Thoracic aorta (tissue), 2 donors: ENCODE measurements around the gene ATXN7L1. TPM values are rescaled to one million over a fixed set of nuclear protein-coding genes. Genes with fewer than 3 reads are reported as not detected.
"Not testable (repeated sequence)": the region's sequence is repeated elsewhere in the genome, so short reads cannot be mapped to it uniquely, and the experiment has no call there.

Experiments used
- ATAC-seq: fragments of 150-250 bp; one replicate; pipeline ENCODE4 v1.8.0; 2017; ENCODE audit warnings: low read depth; ENCODE audit not compliant: insufficient number of reproducible peaks, low FRiP score
- DNase-seq: peaks from one replicate; pipeline ENCODE4 v3.0.0-alpha.2; 2020; ENCODE audit warnings: low spot score
- H3K27ac ChIP-seq, 2 donors: fragments of 200-600 bp; sonication (generic); 1 replicate in 1 of 2; 2 replicates in 1 of 2; pipeline ENCODE4 v1.5.1; 2016; ENCODE audit warnings: mild to moderate bottlenecking in 2 of 2, moderate library complexity in 2 of 2
- H3K27me3 ChIP-seq: fragments of 200-600 bp; sonication (generic); replicated peaks from 2 replicates; pipeline ENCODE4 v1.6.0; 2016; ENCODE audit warnings: mild to moderate bottlenecking; ENCODE audit not compliant: insufficient read depth
- H3K36me3 ChIP-seq: fragments of 200-600 bp; sonication (generic); one replicate; pipeline ENCODE4 v1.5.1; 2016
- H3K4me1 ChIP-seq, 2 donors: fragments of 200-600 bp; sonication (generic); 1 replicate in 1 of 2; 2 replicates in 1 of 2; pipeline versions ENCODE4 v1.5.1 to v1.6.0; 2016; ENCODE audit warnings: low read depth in 2 of 2, mild to moderate bottlenecking in 1 of 2; ENCODE audit not compliant: control insufficient read depth in 1 of 2
- H3K4me3 ChIP-seq: fragments of 200-600 bp; sonication (generic); 2 replicates; pipeline ENCODE4 v1.5.1; 2016; ENCODE audit warnings: mild to moderate bottlenecking
- H3K9me3 ChIP-seq: fragments of 200-600 bp; sonication (generic); 2 replicates; pipeline ENCODE4 v1.5.1; 2016
- total RNA-seq, 2 donors: library from RNA; depleted of rRNA; stranded (reverse); fragments of >200 nt; gene quantifications; one replicate each; pipeline versions ENCODE4 v1.1.0 to v1.2.3, GENCODE V29; 2016
- TF ChIP-seq, protein P1 (sequence below): fragments of 200-600 bp; sonication (generic); IDR thresholded peaks from one replicate; pipeline ENCODE4 v1.5.1; 2019; ENCODE audit warnings: antibody characterized with exemption

ATXN7L1 gene
- total RNA-seq, 2 donors from 2014 or later, result 11.6 to 13.4 TPM

DNA sequence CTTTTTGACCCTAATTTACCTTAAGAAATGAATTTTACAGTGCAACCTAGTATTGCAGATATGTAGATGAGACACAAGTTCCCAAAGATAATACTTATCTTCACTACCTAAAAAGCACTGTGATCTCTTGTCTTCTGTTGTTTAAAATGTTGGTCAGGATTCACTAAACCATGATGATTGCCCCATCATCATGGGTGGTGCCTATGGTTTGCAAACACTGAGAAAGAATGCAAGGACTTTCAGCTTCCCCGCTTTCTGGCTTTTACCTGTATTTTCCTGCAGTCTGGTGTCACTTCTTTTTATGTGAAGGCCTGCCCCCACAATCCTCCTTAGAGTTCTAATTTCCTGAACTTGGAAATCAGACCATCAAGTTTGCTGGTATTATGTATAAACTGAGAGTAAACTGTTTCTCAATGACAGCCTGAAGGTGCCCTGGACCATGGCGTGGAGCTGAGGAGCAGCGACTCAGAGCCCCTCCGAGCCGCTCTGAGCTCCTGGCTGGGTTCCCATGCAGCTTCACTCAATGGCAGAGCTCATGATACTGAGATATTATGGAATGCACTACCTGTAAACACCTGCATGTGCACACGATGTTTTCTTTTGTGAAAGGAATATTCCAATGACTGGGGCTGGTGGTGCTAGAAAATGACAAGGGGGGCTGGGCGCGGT, 176.7 kb downstream of the ATXN7L1 start:
- no peaks in the 10 kb centered on the region for H3K4me1 ChIP-seq
- no peaks in the 10 kb centered on the region for H3K36me3 ChIP-seq
- H3K9me3 ChIP-seq, result no peaks in the 10 kb centered on the region
- DNase-seq, result no peak
- no peak for ATAC-seq
- H3K4me3 ChIP-seq, result no peak overlapping the region
- no peaks in the 10 kb centered on the region for H3K27me3 ChIP-seq
- no peak overlapping the region for H3K27ac ChIP-seq
- TF ChIP-seq, protein P1, sequence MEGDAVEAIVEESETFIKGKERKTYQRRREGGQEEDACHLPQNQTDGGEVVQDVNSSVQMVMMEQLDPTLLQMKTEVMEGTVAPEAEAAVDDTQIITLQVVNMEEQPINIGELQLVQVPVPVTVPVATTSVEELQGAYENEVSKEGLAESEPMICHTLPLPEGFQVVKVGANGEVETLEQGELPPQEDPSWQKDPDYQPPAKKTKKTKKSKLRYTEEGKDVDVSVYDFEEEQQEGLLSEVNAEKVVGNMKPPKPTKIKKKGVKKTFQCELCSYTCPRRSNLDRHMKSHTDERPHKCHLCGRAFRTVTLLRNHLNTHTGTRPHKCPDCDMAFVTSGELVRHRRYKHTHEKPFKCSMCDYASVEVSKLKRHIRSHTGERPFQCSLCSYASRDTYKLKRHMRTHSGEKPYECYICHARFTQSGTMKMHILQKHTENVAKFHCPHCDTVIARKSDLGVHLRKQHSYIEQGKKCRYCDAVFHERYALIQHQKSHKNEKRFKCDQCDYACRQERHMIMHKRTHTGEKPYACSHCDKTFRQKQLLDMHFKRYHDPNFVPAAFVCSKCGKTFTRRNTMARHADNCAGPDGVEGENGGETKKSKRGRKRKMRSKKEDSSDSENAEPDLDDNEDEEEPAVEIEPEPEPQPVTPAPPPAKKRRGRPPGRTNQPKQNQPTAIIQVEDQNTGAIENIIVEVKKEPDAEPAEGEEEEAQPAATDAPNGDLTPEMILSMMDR, result no peak

DNA sequence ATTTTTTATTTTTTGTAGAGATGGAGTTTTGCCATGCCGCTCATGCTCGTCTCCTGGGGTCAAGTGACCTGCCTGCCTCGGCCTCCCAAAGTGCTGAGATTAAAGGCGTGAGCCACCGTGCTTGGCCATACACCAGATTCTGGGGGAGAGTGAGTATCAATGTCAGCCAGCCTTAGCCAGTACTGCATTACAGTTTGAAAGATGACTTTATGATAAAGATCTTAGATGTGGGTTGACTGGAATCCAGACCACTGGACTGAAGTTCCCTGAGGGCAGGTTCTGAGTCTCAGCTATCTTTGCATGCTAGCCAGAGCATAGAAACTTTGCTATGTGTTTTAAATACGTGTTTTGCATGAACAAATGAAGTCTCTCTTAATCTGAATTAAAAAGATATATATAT, 177.9 kb downstream of the ATXN7L1 start:
- no peak for ATAC-seq
- Histone ChIP-seq H3K4me1 (no peaks in the 10 kb centered on the region), H3K27me3 (no peaks in the 10 kb centered on the region), H3K27ac (no peak overlapping the region), H3K9me3 (no peaks in the 10 kb centered on the region), H3K4me3 (no peak overlapping the region), H3K36me3 (no peaks in the 10 kb centered on the region)
- TF ChIP-seq, protein P1, result no peak
- no peak for DNase-seq

DNA sequence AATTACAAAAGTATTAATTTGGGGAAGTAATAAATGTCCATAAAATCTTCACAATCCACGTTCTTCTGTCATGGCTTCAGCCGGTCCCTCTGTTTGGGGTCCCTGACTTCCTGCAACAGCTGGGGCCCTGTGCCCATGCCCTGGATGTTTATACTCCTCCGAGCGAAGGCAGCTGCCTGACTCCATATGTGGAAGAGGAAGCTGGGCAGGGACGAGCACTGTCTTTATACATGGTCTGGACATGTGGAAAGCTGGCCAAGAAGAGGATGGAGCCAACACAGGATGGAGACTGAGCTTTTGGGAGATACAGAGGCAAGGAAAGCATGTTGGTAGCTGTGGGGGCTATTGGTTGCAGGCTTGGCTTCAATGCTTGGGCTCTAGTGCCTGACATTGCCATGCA, 178.6 kb downstream of the ATXN7L1 start:
- Histone ChIP-seq H3K27me3 (no peaks in the 10 kb centered on the region), H3K36me3 (no peaks in the 10 kb centered on the region), H3K4me3 (no peak overlapping the region), H3K9me3 (no peaks in the 10 kb centered on the region), H3K27ac (no peak overlapping the region), H3K4me1 (no peaks in the 10 kb centered on the region)
- TF ChIP-seq, protein P1, result no peak
- no peak for DNase-seq
- no peak for ATAC-seq

DNA sequence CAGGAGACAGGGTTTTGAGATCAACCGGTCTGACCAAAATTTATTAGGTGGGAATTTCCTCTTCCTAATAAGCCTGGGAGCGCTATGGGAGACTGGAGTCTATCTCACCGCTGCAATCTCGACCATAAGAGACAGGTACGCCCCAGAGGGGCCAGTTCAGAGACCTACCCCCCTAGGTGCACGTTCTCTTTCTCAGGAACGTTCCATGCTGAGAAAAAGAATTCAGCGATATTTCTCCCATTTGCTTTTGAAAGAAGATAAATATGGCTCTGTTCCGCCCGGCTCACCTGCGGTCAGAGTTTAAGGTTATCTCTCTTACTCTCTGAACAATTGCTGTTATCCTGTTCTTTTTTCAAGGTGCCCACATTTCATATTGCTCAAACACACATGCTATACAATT, 179.2 kb downstream of the ATXN7L1 start:
- H3K27ac ChIP-seq, H3K4me1 ChIP-seq, H3K4me3 ChIP-seq, H3K27me3 ChIP-seq, ATAC-seq, DNase-seq, H3K9me3 ChIP-seq, H3K36me3 ChIP-seq: not testable (repeated sequence)

DNA sequence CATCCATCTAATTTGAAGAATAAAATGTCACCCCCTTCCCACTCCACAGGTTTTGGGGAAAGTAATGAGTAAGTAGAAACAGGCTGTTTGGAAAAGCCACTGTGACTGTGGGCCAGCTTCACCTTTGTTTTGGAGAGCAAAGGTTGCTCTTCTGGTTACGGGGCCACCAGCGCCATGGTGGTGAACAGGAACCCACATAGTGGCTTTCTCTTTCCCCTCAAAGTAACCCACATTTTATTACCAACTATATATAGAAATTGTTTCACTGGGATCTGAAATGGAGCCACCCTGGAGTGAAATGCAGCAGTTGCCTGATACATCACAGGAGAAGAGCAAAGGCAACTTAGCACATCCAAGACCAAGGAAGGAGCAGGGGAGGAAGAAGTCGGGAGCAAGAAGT, 182.8 kb downstream of the ATXN7L1 start:
- no peak for ATAC-seq
- no peak overlapping the region for H3K4me3 ChIP-seq
- TF ChIP-seq, protein P1, result no peak
- H3K27ac ChIP-seq, result no peak overlapping the region
- H3K9me3 ChIP-seq, result no peaks in the 10 kb centered on the region
- DNase-seq, result no peak
- H3K36me3 ChIP-seq, result no peaks in the 10 kb centered on the region
- peaks cover 0 to 4% of the 10 kb centered on the region in 2 donors for H3K4me1 ChIP-seq
- H3K27me3 ChIP-seq, result no peaks in the 10 kb centered on the region
